ENCODE measurements around the gene MYO7B. TPM values are rescaled to one million over a fixed set of nuclear protein-coding genes. Genes with fewer than 3 reads are reported as not detected.
A peak's percentile ranks its signal among the peaks of the same experiment; 100 is the strongest.
"Not testable (repeated sequence)": the region's sequence is repeated elsewhere in the genome, so short reads cannot be mapped to it uniquely, and the experiment has no call there.

Gene MYO7B
- total and polyA plus RNA-seq, 2 donors (not counting 1 experiment from before 2014, with no cell fraction given): under 0.01 TPM; not detected in 1

DNA sequence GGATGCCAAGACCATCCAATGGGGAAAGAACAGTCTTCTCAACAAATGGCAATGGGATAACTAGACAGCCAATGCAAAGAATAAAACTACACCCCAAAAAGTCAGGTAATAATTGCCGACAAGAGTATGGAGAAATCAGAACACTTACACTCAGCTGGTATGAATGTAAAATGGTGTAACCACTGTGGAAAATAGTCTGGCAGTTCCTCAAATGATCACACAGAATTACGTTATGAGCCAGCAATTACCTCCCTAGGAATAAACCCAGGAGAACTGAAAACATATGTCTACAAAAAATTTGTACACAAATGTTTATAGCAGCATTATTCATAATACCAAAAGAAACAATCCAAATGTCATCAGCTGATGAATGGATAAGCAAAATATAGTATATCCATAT is 18.0 kb upstream of the MYO7B start:
- no peaks in the 10 kb centered on the region for H3K27me3 ChIP-seq (ENCODE audit: control insufficient read depth, insufficient read depth, low read length)
- no peak overlapping the region for H3K9ac ChIP-seq (ENCODE audit: insufficient read depth, low read length)
- H3K79me2 ChIP-seq (ENCODE audit: control insufficient read depth, insufficient read depth, low read length): peaks cover 70% of the 10 kb centered on the region
- H4K20me1 ChIP-seq (ENCODE audit: control insufficient read depth, extremely low read depth, insufficient read depth, low read length): no peaks in the 10 kb centered on the region
- H3K27ac ChIP-seq (ENCODE audit: insufficient read depth, low read length): peak overlapping the region; percentile 92
- H3K9me3 ChIP-seq (ENCODE audit: control insufficient read depth, insufficient read depth, low read depth, low read length): no peaks in the 10 kb centered on the region
- peaks cover 6% of the 10 kb centered on the region for H3K4me1 ChIP-seq (ENCODE audit: control insufficient read depth, extremely low read depth, insufficient read depth, low read length)
- H3K36me3 ChIP-seq (ENCODE audit: control insufficient read depth, insufficient read depth, low read length): peaks cover 8% of the 10 kb centered on the region
- no peak for TF ChIP-seq EZH2 (IDR thresholded peaks at IDR 0.05; ENCODE audit: low read length, missing control alignments)
- TF ChIP-seq, protein P1, sequence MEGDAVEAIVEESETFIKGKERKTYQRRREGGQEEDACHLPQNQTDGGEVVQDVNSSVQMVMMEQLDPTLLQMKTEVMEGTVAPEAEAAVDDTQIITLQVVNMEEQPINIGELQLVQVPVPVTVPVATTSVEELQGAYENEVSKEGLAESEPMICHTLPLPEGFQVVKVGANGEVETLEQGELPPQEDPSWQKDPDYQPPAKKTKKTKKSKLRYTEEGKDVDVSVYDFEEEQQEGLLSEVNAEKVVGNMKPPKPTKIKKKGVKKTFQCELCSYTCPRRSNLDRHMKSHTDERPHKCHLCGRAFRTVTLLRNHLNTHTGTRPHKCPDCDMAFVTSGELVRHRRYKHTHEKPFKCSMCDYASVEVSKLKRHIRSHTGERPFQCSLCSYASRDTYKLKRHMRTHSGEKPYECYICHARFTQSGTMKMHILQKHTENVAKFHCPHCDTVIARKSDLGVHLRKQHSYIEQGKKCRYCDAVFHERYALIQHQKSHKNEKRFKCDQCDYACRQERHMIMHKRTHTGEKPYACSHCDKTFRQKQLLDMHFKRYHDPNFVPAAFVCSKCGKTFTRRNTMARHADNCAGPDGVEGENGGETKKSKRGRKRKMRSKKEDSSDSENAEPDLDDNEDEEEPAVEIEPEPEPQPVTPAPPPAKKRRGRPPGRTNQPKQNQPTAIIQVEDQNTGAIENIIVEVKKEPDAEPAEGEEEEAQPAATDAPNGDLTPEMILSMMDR (conservative IDR thresholded peaks at IDR 0.05 in 1 of 2, IDR thresholded peaks at IDR 0.05 in 1 of 2; ENCODE audit: low read depth in 1 of 2, low read length in 2 of 2): no peak
- H3K4me2 ChIP-seq (ENCODE audit: extremely low read depth, insufficient read depth, low read length): no peak overlapping the region
- H2AFZ ChIP-seq (ENCODE audit: low read length): no peak overlapping the region
- no peak overlapping the region for H3K4me3 ChIP-seq (replicated peaks in 1 of 4; ENCODE audit: control extremely low read depth in 1 of 4, insufficient read depth in 1 of 4, low read depth in 3 of 4, low read length in 4 of 4)
- DNase-seq (ENCODE audit: low read depth in 2 of 2): peak in 1 of 2 donors; percentile 7

DNA sequence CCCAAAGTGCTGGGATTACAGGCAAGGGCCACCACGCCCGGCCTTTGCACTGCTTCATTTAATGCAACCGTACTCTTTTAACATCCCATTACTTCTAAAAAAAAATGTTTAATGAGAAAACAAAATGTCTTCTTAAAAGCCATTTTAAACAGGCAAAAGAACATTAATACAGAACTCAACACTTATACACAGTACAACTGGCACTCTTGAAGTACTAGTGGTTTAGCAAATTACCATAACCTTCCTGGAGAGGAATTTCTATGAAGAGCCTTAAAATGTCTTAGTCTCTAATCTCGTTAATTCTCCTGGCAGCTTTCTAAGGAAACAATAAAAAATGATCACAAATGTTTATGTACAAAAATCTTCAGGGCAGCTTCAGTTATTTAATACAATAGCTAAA is 15.1 kb upstream of the MYO7B start:
- TF ChIP-seq, protein P1 (conservative IDR thresholded peaks at IDR 0.05 in 1 of 2, IDR thresholded peaks at IDR 0.05 in 1 of 2; ENCODE audit: low read depth in 1 of 2, low read length in 2 of 2): no peak
- TF ChIP-seq EZH2 (IDR thresholded peaks at IDR 0.05; ENCODE audit: low read length, missing control alignments): no peak
- Histone ChIP-seq H3K9me3 (ENCODE audit: control insufficient read depth, insufficient read depth, low read depth, low read length) (no peaks in the 10 kb centered on the region), H3K4me1 (ENCODE audit: control insufficient read depth, extremely low read depth, insufficient read depth, low read length) (peaks cover 4% of the 10 kb centered on the region), H3K27ac (ENCODE audit: insufficient read depth, low read length) (no peak overlapping the region), H3K36me3 (ENCODE audit: control insufficient read depth, insufficient read depth, low read length) (peaks cover 1% of the 10 kb centered on the region), H4K20me1 (ENCODE audit: control insufficient read depth, extremely low read depth, insufficient read depth, low read length) (no peaks in the 10 kb centered on the region), H3K4me2 (ENCODE audit: extremely low read depth, insufficient read depth, low read length) (no peak overlapping the region), H3K9ac (ENCODE audit: insufficient read depth, low read length) (no peak overlapping the region), H2AFZ (ENCODE audit: low read length) (no peak overlapping the region), H3K27me3 (ENCODE audit: control insufficient read depth, insufficient read depth, low read length) (no peaks in the 10 kb centered on the region), H3K4me3 (replicated peaks in 1 of 4; ENCODE audit: control extremely low read depth in 1 of 4, insufficient read depth in 1 of 4, low read depth in 3 of 4, low read length in 4 of 4) (no peak overlapping the region), H3K79me2 (ENCODE audit: control insufficient read depth, insufficient read depth, low read length) (peaks cover 75% of the 10 kb centered on the region)
- DNase-seq (ENCODE audit: low read depth in 2 of 2): no peak

DNA sequence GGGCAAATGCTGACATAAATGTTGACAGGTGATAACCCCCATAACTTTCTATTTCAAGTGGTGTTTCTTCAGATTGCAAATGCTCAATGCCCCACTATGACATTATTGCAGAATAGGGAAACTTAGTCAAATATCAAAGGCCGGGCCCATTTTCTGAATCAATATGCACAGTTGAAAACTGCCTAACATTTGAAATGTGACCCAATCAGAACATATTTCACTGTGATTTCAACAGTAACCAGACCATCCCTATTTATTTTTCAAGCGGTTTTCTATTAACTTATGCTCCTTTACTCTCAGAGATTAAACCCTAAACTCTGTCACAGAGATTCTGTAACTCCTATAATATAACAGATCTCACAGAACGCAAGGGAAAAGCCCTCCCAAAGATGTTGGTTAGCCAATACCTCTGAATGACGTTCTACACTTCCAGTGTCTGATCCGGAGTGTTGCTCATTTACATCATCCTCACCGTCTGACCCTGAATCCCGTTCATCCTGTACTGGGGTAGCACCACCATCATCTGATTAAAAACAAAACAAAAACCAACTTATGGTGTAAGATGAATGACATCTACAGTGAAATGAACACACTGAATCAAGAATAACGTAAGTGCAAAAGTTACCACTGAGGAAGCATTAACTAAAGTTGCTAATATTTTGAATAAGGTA is 12.1 kb upstream of the MYO7B start:
- no peaks in the 10 kb centered on the region for H3K27me3 ChIP-seq (ENCODE audit: control insufficient read depth, insufficient read depth, low read length)
- H3K4me3 ChIP-seq (replicated peaks in 1 of 4; ENCODE audit: control extremely low read depth in 1 of 4, insufficient read depth in 1 of 4, low read depth in 3 of 4, low read length in 4 of 4): no peak overlapping the region
- no peak for TF ChIP-seq EZH2 (IDR thresholded peaks at IDR 0.05; ENCODE audit: low read length, missing control alignments)
- TF ChIP-seq, protein P1 (conservative IDR thresholded peaks at IDR 0.05 in 1 of 2, IDR thresholded peaks at IDR 0.05 in 1 of 2; ENCODE audit: low read depth in 1 of 2, low read length in 2 of 2): no peak
- no peak overlapping the region for H3K9ac ChIP-seq (ENCODE audit: insufficient read depth, low read length)
- H4K20me1 ChIP-seq (ENCODE audit: control insufficient read depth, extremely low read depth, insufficient read depth, low read length): no peaks in the 10 kb centered on the region
- peaks cover 64% of the 10 kb centered on the region for H3K79me2 ChIP-seq (ENCODE audit: control insufficient read depth, insufficient read depth, low read length)
- H3K9me3 ChIP-seq (ENCODE audit: control insufficient read depth, insufficient read depth, low read depth, low read length): no peaks in the 10 kb centered on the region
- H3K36me3 ChIP-seq (ENCODE audit: control insufficient read depth, insufficient read depth, low read length): peaks cover 1% of the 10 kb centered on the region
- DNase-seq (ENCODE audit: low read depth in 2 of 2): no peak
- no peaks in the 10 kb centered on the region for H3K4me1 ChIP-seq (ENCODE audit: control insufficient read depth, extremely low read depth, insufficient read depth, low read length)
- no peak overlapping the region for H2AFZ ChIP-seq (ENCODE audit: low read length)
- H3K4me2 ChIP-seq (ENCODE audit: extremely low read depth, insufficient read depth, low read length): no peak overlapping the region
- no peak overlapping the region for H3K27ac ChIP-seq (ENCODE audit: insufficient read depth, low read length)

DNA sequence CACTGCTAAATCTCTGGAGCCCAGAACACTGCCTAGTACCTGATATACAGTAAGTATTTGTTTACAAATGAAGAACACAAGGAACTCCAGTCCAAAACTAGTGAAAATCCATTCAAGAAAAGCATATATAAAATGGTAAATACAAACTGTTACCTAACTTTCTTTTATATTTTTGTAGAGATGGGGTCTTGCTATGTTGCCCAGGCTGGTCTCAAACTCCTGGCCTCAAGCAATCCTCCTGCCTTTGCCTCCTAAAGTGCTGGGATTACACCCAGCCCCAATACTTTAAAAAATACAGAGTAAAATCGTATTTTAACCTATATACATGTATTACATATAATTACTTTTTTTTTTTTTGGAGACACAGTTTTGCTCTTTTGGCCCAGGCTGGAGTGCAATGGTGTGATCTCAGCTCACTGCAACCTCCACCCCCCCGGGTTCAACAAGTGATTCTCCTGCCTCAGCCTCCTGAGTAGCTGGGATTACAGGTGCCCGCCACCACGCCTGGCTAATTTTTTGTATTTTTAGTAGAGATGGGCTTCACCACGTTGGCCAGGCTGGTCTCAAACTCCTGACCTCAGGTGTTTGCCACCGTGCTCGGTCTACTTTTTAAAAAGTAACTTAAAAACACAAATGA is 11.2 kb upstream of the MYO7B start:
- not testable (repeated sequence) for DNase-seq (ENCODE audit: low read depth in 2 of 2); H3K4me1 ChIP-seq (ENCODE audit: control insufficient read depth, extremely low read depth, insufficient read depth, low read length); H3K9me3 ChIP-seq (ENCODE audit: control insufficient read depth, insufficient read depth, low read depth, low read length); H2AFZ ChIP-seq (ENCODE audit: low read length); H3K27me3 ChIP-seq (ENCODE audit: control insufficient read depth, insufficient read depth, low read length); H3K27ac ChIP-seq (ENCODE audit: insufficient read depth, low read length); H3K9ac ChIP-seq (ENCODE audit: insufficient read depth, low read length); H3K4me3 ChIP-seq (replicated peaks in 1 of 4; ENCODE audit: control extremely low read depth in 1 of 4, insufficient read depth in 1 of 4, low read depth in 3 of 4, low read length in 4 of 4); H3K36me3 ChIP-seq (ENCODE audit: control insufficient read depth, insufficient read depth, low read length); H4K20me1 ChIP-seq (ENCODE audit: control insufficient read depth, extremely low read depth, insufficient read depth, low read length)
- peak overlapping the region; percentile 23 for H3K4me2 ChIP-seq (ENCODE audit: extremely low read depth, insufficient read depth, low read length)
- H3K79me2 ChIP-seq (ENCODE audit: control insufficient read depth, insufficient read depth, low read length): peaks cover 61% of the 10 kb centered on the region
